Calu3 (cell line): ENCODE measurements around the gene TRDN. TPM values are rescaled to one million over a fixed set of nuclear protein-coding genes. Genes with fewer than 3 reads are reported as not detected.
"Not testable (repeated sequence)": the region's sequence is repeated elsewhere in the genome, so short reads cannot be mapped to it uniquely, and the experiment has no call there.

ENCODE experiments used
- BruUV-seq: library from RNA; stranded (reverse); fragments of 400-500 nt; replicated peaks from 2 replicates; lab custom pipeline; 2021; lab: Mats Ljungman, UMichigan
- CTCF ChIA-PET: fragments of 300-600 bp; sonication (Branson Sonifier 250); formaldehyde crosslinking; loops from one replicate; lab custom pipeline; 2022; ENCODE audit warnings: antibody characterized with exemption; lab: Charles Lee
- DNase-seq: peaks from one replicate; pipeline ENCODE4 v3.0.0; 2022
- H3K27ac Mint-ChIP-seq: one replicate; pipeline ENCODE4 v1.8.0; 2022; ENCODE audit warnings: mixed read lengths; ENCODE audit not compliant: unreplicated experiment
- H3K27me3 Mint-ChIP-seq: one replicate; pipeline ENCODE4 v1.8.0; 2022; ENCODE audit warnings: mixed read lengths; ENCODE audit not compliant: unreplicated experiment
- H3K36me3 Mint-ChIP-seq: one replicate; pipeline ENCODE4 v1.8.0; 2022; ENCODE audit warnings: mild to moderate bottlenecking, moderate library complexity, mixed read lengths; ENCODE audit not compliant: insufficient read depth, unreplicated experiment
- H3K4me1 Mint-ChIP-seq: one replicate; pipeline ENCODE4 v1.8.0; 2022; ENCODE audit warnings: mild to moderate bottlenecking, low read depth, mixed read lengths; ENCODE audit not compliant: unreplicated experiment
- H3K4me3 Mint-ChIP-seq: one replicate; pipeline ENCODE4 v1.8.0; 2022; ENCODE audit warnings: mild to moderate bottlenecking, low read depth, moderate library complexity, mixed read lengths; ENCODE audit not compliant: unreplicated experiment
- H3K9me3 Mint-ChIP-seq: one replicate; pipeline ENCODE4 v1.8.0; 2022; ENCODE audit warnings: low read depth, mixed read lengths; ENCODE audit not compliant: unreplicated experiment
- CTCF ChIP-seq: fragments of 200-600 bp; IDR thresholded peaks from one replicate; pipeline ENCODE4 v1.8.0; 2022; ENCODE audit warnings: antibody characterized with exemption; ENCODE audit not compliant: unreplicated experiment
- intact Hi-C: fragments of 100-400 bp; cut with micrococcal nuclease; formaldehyde crosslinking; loops from one replicate; pipeline ENCODE4 v1.10.0; 2022; ENCODE audit not compliant: unreplicated experiment
- total RNA-seq: library from RNA; stranded (reverse); gene quantifications from 2 replicates; pipeline ENCODE4 v1.2.3, GENCODE V29; 2022

Gene TRDN
- total RNA-seq, 1 experiment from 2014 or later = not detected

GRCh38 chr6:123497025-123497424 lies 139.7 kb downstream of the TRDN start:
- Mint-ChIP-seq H3K4me3 (no peak overlapping the region), H3K9me3 (no peaks in the 10 kb centered on the region), H3K36me3 (no peaks in the 10 kb centered on the region), H3K4me1 (no peaks in the 10 kb centered on the region), H3K27ac (no peak overlapping the region), H3K27me3 (no peaks in the 10 kb centered on the region)
- CTCF ChIA-PET = no interaction called here
- intact Hi-C loops = no loop called here
- TF ChIP-seq CTCF = no peak
- no TSS peak for BruUV-seq
- DNase-seq = no peak

DNA sequence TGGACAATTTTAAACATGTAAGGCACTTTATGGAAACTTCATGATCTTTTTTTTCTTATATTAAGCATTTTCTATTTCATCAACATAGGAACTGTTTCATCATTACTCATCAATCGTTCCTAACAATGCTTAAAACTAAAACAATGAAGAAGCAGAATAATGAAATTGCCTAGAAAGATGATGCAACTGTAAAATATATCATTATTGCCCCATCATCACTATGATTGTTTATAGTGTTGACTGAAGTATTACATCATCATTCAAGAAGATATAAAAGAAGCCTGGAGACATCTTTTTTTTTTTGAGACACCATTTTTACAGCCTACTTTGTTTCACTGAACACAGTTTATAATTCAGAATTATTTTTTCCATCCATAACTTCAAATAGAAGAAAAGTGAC lies 147.2 kb downstream of the TRDN start:
- Mint-ChIP-seq H3K27me3 (no peaks in the 10 kb centered on the region), H3K4me1 (no peaks in the 10 kb centered on the region), H3K36me3 (no peaks in the 10 kb centered on the region), H3K4me3 (no peak overlapping the region), H3K9me3 (no peaks in the 10 kb centered on the region), H3K27ac (no peak overlapping the region)
- intact Hi-C loops = no loop called here
- BruUV-seq = no TSS peak
- no peak for DNase-seq
- no peak for TF ChIP-seq CTCF
- CTCF ChIA-PET = no interaction called here

DNA sequence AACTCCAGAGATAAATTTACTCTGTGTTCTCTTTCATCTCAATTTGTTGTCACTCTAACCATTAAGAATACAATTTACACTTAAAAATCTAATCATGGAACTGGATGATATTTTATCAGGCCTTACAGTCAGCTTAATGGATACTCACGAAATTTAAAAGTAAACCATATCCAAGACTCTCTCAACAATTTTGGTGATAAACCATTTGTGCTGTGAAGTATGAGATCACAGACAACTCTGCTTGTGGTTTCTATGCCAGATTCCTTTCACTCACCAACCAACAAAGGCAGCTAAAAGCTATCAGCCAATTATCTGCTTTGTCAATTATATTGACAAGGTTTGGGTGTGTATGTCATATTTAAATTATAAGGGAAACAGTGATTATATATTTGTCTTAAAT lies 155.8 kb downstream of the TRDN start:
- H3K4me1 Mint-ChIP-seq = no peaks in the 10 kb centered on the region
- no peaks in the 10 kb centered on the region for H3K27me3 Mint-ChIP-seq
- no peaks in the 10 kb centered on the region for H3K36me3 Mint-ChIP-seq
- BruUV-seq = no TSS peak
- H3K27ac Mint-ChIP-seq = no peak overlapping the region
- no peak for DNase-seq
- intact Hi-C loops = no loop called here
- TF ChIP-seq CTCF = no peak
- no peak overlapping the region for H3K4me3 Mint-ChIP-seq
- H3K9me3 Mint-ChIP-seq = no peaks in the 10 kb centered on the region
- CTCF ChIA-PET = no interaction called here

- intact Hi-C loops, DNase-seq, H3K9me3 Mint-ChIP-seq, BruUV-seq, H3K4me1 Mint-ChIP-seq, H3K4me3 Mint-ChIP-seq, H3K27ac Mint-ChIP-seq, H3K36me3 Mint-ChIP-seq, H3K27me3 Mint-ChIP-seq, CTCF ChIA-PET: not testable (repeated sequence)
These were observed 164.6 kb downstream of the TRDN start for GRCh38 chr6:123472025-123472702.

DNA sequence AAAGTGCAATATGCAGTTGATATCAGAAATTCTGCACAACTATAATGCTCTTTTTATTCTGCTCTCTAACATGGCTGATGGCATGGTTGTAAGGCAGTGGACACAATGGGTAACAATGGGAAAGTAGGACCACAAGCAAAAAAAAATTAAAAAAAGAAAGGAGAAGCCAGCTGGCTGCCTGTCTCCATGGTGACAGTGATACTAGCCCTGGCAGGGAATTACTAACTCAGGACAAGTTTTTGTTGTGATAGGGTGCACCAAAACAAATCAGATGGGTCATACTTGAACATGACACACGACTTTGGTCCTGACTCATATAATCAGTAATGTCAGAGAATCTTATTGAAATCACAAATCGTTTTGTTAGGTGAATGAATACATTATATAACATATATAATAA lies 169.4 kb downstream of the TRDN start:
- Mint-ChIP-seq H3K4me1 (no peaks in the 10 kb centered on the region), H3K9me3 (peaks cover 3% of the 10 kb centered on the region), H3K27ac (no peak overlapping the region), H3K4me3 (no peak overlapping the region), H3K27me3 (no peaks in the 10 kb centered on the region), H3K36me3 (no peaks in the 10 kb centered on the region)
- no peak for TF ChIP-seq CTCF
- no TSS peak for BruUV-seq
- CTCF ChIA-PET = no interaction called here
- no peak for DNase-seq
- intact Hi-C loops = no loop called here
